Prostate gland (tissue), 2 donors: ENCODE results near the gene MYO16.

Experiments
- POLR2A ChIP-seq: fragments of 450-650 bp; IDR thresholded peaks from one replicate; pipeline ENCODE4 v1.6.1; 2016; ENCODE audit warnings: antibody characterized with exemption, mild to moderate bottlenecking
- TF ChIP-seq, protein P1 (sequence below), 4 experiments: fragments of 200-600 bp in 2 of 4; fragments of 450-650 bp in 2 of 4; sonication (generic) in 2 of 4; IDR thresholded peaks; 1 replicate in 3 of 4; 2 replicates in 1 of 4; pipeline ENCODE4 v1.5.1; 2016 to 2019; ENCODE audit warnings: antibody characterized with exemption in 4 of 4, mild to moderate bottlenecking in 2 of 4, moderate library complexity in 2 of 4

- TF ChIP-seq, protein P1, sequence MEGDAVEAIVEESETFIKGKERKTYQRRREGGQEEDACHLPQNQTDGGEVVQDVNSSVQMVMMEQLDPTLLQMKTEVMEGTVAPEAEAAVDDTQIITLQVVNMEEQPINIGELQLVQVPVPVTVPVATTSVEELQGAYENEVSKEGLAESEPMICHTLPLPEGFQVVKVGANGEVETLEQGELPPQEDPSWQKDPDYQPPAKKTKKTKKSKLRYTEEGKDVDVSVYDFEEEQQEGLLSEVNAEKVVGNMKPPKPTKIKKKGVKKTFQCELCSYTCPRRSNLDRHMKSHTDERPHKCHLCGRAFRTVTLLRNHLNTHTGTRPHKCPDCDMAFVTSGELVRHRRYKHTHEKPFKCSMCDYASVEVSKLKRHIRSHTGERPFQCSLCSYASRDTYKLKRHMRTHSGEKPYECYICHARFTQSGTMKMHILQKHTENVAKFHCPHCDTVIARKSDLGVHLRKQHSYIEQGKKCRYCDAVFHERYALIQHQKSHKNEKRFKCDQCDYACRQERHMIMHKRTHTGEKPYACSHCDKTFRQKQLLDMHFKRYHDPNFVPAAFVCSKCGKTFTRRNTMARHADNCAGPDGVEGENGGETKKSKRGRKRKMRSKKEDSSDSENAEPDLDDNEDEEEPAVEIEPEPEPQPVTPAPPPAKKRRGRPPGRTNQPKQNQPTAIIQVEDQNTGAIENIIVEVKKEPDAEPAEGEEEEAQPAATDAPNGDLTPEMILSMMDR (IDR thresholded peaks at IDR 0.05) = no peak
- no peak for TF ChIP-seq POLR2A
Measured at GRCh38 chr13:109148243-109148642, 518.8 kb downstream of the MYO16 start.
